Kidney (tissue), 14 donors: ENCODE results near the gene FOXA3. TPM values are rescaled to one million over a fixed set of nuclear protein-coding genes. Genes with fewer than 3 reads are reported as not detected.

Source experiments
- DNase-seq, 5 donors: peaks; one replicate each; pipeline ENCODE4 v3.0.0-alpha.2; 2013 to 2020
- FAIRE-seq: peaks from 2 replicates; lab custom pipeline; 2012; peaks lifted over from hg19 to GRCh38; lab: Jason Lieb, UNC
- H3K27ac ChIP-seq, 2 donors: one replicate each; pipeline ENCODE4 v1.7.0; 2013; ENCODE audit warnings: low read depth in 2 of 2, low read length in 2 of 2, inconsistent platforms in 1 of 2
- H3K27me3 ChIP-seq: one replicate; pipeline ENCODE4 v1.7.1; 2013; ENCODE audit warnings: low read length, inconsistent platforms; ENCODE audit not compliant: control insufficient read depth, insufficient read depth
- H3K36me3 ChIP-seq, 3 donors: one replicate each; pipeline versions ENCODE4 v1.7.0 to v1.7.1; 2013; ENCODE audit warnings: low read length in 3 of 3, control low read depth in 1 of 3, inconsistent platforms in 1 of 3; ENCODE audit not compliant: insufficient read depth in 3 of 3, control insufficient read depth in 2 of 3
- H3K4me1 ChIP-seq, 3 donors: one replicate each; pipeline versions ENCODE4 v1.7.0 to v1.7.1; 2013; ENCODE audit warnings: low read length in 3 of 3, inconsistent platforms in 1 of 3, low read depth in 1 of 3; ENCODE audit not compliant: control insufficient read depth in 2 of 3, insufficient read depth in 2 of 3
- H3K4me3 ChIP-seq, 3 donors: one replicate each; pipeline versions ENCODE4 v1.7.0 to v1.8.1; 2013; ENCODE audit warnings: low read length in 3 of 3, control low read depth in 1 of 3, inconsistent platforms in 1 of 3
- H3K9ac ChIP-seq, 3 donors: one replicate each; pipeline versions ENCODE4 v1.7.0 to v1.7.1; 2013; ENCODE audit warnings: low read length in 3 of 3, control low read depth in 1 of 3, inconsistent platforms in 1 of 3
- H3K9me3 ChIP-seq, 3 donors: one replicate each; pipeline versions ENCODE4 v1.7.0 to v1.7.1; 2013; ENCODE audit warnings: low read length in 3 of 3, control low read depth in 1 of 3, inconsistent platforms in 1 of 3; ENCODE audit not compliant: control insufficient read depth in 2 of 3, insufficient read depth in 1 of 3
- CTCF ChIP-seq: IDR thresholded peaks from 3 replicates; pipeline ENCODE4 v1.5.1; 2012; ENCODE audit warnings: mild to moderate bottlenecking, moderate library complexity, borderline replicate concordance; ENCODE audit not compliant: insufficient read depth; ENCODE audit errors: extremely low read depth
- intact Hi-C: fragments of 100-400 bp; cut with DNase I; formaldehyde crosslinking; loops from one replicate; pipeline ENCODE4 v1.11.1; 2022
- polyA plus RNA-seq: library from polyadenylated mRNA; stranded (reverse); fragments of 350-450 nt; fragmentation: Illumina TruSeq; extraction: RNeasy Lipid Tissue Mini Kit (QIAGEN cat#74804); gene quantifications from one replicate; pipeline ENCODE4 v1.2.3, GENCODE V29; 2014; ENCODE audit warnings: low read depth, low replicate concordance; ENCODE audit not compliant: insufficient read depth
- total RNA-seq: library from RNA; stranded (reverse); fragmentation: NEBNext Ultra II Directional; extraction: Animal tissue kit (Norgen Biotek cat#: 25700); gene quantifications from one replicate; pipeline ENCODE4 v1.2.1, GENCODE V29; 2021
- donor health status: control.
- donor health status: control.
- donor health status: control.
- donor health status: control.
- donor health status: control.
- donor health status: DM: yes; HTN: yes; CAD: no.
- donor health status: Normal renal cell carcinoma (clear cell type).

Gene FOXA3
- total and polyA plus RNA-seq, 2 donors from 2014 or later, result 1.8 to 3.7 TPM

DNA sequence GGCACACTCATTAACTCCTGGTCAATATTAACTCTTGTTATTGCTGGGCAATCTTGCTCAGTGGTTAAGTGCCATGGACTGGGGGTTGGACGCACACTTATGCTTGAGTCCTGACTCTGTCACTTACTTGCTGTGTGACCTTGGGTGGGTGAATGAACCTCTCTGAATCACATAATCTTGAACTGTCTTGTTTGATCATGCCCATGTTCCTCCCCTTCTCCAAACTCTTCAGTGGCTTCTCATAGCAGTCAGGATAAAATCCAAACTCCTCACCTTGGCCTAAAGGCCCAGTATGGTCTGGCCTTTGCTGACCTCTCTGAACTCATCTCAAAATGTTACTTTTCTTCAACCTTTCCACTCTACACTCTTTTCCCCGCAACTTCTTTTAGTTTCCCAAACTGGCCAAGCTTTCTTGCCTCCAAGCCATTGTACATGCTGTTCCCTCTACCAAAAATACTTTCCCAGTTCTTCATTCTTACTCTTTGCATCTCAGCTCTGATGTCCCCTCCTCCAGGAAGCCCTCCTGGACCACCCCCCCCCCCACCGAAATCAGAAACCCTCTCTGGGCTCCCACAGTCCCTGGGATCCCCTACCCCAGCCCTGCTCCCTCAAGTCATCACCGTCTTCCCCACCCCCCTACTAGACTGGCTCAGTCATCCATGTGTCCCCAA is 35.9 kb downstream of the FOXA3 start:
- no peak for DNase-seq
- Histone ChIP-seq H3K9ac (no peak overlapping the region), H3K4me1 (peaks cover 0 to 20% (median 0%) of the 10 kb centered on the region in 3 donors), H3K27me3 (no peaks in the 10 kb centered on the region), H3K4me3 (no peak overlapping the region), H3K36me3 (peaks cover 0 to 9% (median 4%) of the 10 kb centered on the region in 3 donors), H3K27ac (no peak overlapping the region), H3K9me3 (no peaks in the 10 kb centered on the region)
- no peak for TF ChIP-seq CTCF
- no peak for FAIRE-seq
- intact Hi-C loops, result no loop called here

GRCh38 chr19:45900738-45901431 is 36.8 kb downstream of the FOXA3 start:
- Histone ChIP-seq H3K36me3 (peaks cover 0 to 9% (median 4%) of the 10 kb centered on the region in 3 donors), H3K9me3 (no peaks in the 10 kb centered on the region), H3K27ac (no peak overlapping the region), H3K9ac (peak overlapping the region in 1 of 3 donors; percentile 32), H3K4me1 (peaks cover 0 to 20% (median 0%) of the 10 kb centered on the region in 3 donors), H3K4me3 (peak overlapping the region in 2 of 3 donors; percentile 44 to 89), H3K27me3 (no peaks in the 10 kb centered on the region)
- intact Hi-C loops, result no loop called here
- DNase-seq (peak in 1 of 5 donors; percentile 57), FAIRE-seq (no peak)
- peak; percentile 9 for TF ChIP-seq CTCF

DNA sequence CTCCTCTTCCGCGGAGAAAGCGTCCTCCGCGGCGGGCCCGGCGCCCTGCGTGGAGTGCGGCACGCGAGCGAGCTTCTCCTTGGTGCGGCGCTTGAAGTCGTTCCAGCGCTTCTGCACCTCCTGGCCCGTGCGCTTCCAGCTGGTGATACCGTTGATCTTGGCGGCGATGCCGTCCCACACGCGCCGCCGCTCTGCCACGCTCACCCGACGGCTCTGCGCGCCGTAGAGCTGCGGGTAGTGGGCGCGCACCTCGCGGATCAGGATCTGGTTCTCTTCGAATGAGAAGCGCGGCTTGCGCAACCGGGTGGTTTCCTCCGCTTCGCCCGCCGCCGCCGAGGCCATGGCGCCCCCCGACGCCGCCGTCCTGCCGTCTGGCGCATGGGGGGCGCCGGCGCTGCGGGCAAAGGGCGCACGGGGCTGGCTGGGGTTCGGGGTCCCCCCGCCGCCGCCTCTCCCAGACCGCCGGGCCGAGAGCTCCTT is 37.3 kb downstream of the FOXA3 start:
- H3K27ac ChIP-seq, result no peak overlapping the region
- peaks cover 0 to 20% (median 0%) of the 10 kb centered on the region in 3 donors for H3K4me1 ChIP-seq
- peak overlapping the region in 1 of 3 donors; percentile 26 for H3K9ac ChIP-seq
- no peak for FAIRE-seq
- intact Hi-C loops, result no loop called here
- no peak for TF ChIP-seq CTCF
- peak overlapping the region in 2 of 3 donors; percentile 38 to 89 for H3K4me3 ChIP-seq
- H3K27me3 ChIP-seq, result no peaks in the 10 kb centered on the region
- peak in 4 of 5 donors; percentile 26 to 84 (median 57) for DNase-seq
- peaks cover 0 to 9% (median 4%) of the 10 kb centered on the region in 3 donors for H3K36me3 ChIP-seq
- no peaks in the 10 kb centered on the region for H3K9me3 ChIP-seq
